ENCODE measurements around the gene CLDN1. TPM values are rescaled to one million over a fixed set of nuclear protein-coding genes. Genes with fewer than 3 reads are reported as not detected.

Gene CLDN1
- polyA plus RNA-seq, 1 donor from 2014 or later: 1.3 TPM

GRCh38 chr3:190305406-190305805 is 16.8 kb downstream of the CLDN1 start:
- no peaks in the 10 kb centered on the region for H3K27me3 ChIP-seq (ENCODE audit: insufficient read depth, low read depth, low read length)

GRCh38 chr3:190303884-190304283 is 18.4 kb downstream of the CLDN1 start:
- no peak overlapping the region for H3K4me2 ChIP-seq (ENCODE audit: low read length)
- no peaks in the 10 kb centered on the region for H4K20me1 ChIP-seq (ENCODE audit: insufficient read depth)
- no peaks in the 10 kb centered on the region for H3K9me3 ChIP-seq (ENCODE audit: low read length)
- H3K4me3 ChIP-seq (ENCODE audit: low read length): no peak overlapping the region
- H3K27ac ChIP-seq (ENCODE audit: low read length): no peak overlapping the region
- no peaks in the 10 kb centered on the region for H3K9me2 ChIP-seq (ENCODE audit: insufficient read depth, low read length)
- no peaks in the 10 kb centered on the region for H3K36me3 ChIP-seq (ENCODE audit: insufficient read depth, low read length)
- H3K9ac ChIP-seq (ENCODE audit: low read length): no peak overlapping the region
- H2AFZ ChIP-seq (ENCODE audit: low read depth, low read length): no peak overlapping the region
- no peaks in the 10 kb centered on the region for H3F3A ChIP-seq (ENCODE audit: insufficient read depth, low read length, poor library complexity, severe bottlenecking)
- no peaks in the 10 kb centered on the region for H3K79me2 ChIP-seq (replicated peaks; ENCODE audit: insufficient read depth, low read length)
- no peaks in the 10 kb centered on the region for H3K27me3 ChIP-seq (ENCODE audit: insufficient read depth, low read depth, low read length)
- TF ChIP-seq EP300 (conservative IDR thresholded peaks at IDR 0.05; ENCODE audit: poor library complexity, severe bottlenecking): no peak
- TF ChIP-seq POLR2AphosphoS5 (IDR thresholded peaks at IDR 0.05): no peak
- no peak for TF ChIP-seq CTCF (IDR thresholded peaks at IDR 0.05; ENCODE audit: poor library complexity, severe bottlenecking)
- TF ChIP-seq RAD21 (conservative IDR thresholded peaks at IDR 0.05): no peak
- TF ChIP-seq MXI1 (conservative IDR thresholded peaks at IDR 0.05; ENCODE audit: poor library complexity, severe bottlenecking): no peak
- TF ChIP-seq REST (IDR thresholded peaks at IDR 0.05; ENCODE audit: borderline replicate concordance): no peak
- TF ChIP-seq TAF1 (IDR thresholded peaks at IDR 0.05; ENCODE audit: low read depth): no peak

More at GRCh38 chr3:190305406-190305805, 16.8 kb downstream of the CLDN1 start:
- no peaks in the 10 kb centered on the region for H3K9me3 ChIP-seq (ENCODE audit: low read length)
- H2AFZ ChIP-seq (ENCODE audit: low read depth, low read length): no peak overlapping the region
- no peak for TF ChIP-seq RAD21 (conservative IDR thresholded peaks at IDR 0.05)
- no peak for TF ChIP-seq MXI1 (conservative IDR thresholded peaks at IDR 0.05; ENCODE audit: poor library complexity, severe bottlenecking)
- no peak for TF ChIP-seq POLR2AphosphoS5 (IDR thresholded peaks at IDR 0.05)
- TF ChIP-seq SMC3 (conservative IDR thresholded peaks at IDR 0.05; ENCODE audit: poor library complexity): no peak
- no peak for TF ChIP-seq EP300 (conservative IDR thresholded peaks at IDR 0.05; ENCODE audit: poor library complexity, severe bottlenecking)
- TF ChIP-seq REST (IDR thresholded peaks at IDR 0.05; ENCODE audit: borderline replicate concordance): no peak
- no peak for TF ChIP-seq EZH2 (IDR thresholded peaks at IDR 0.05; ENCODE audit: borderline replicate concordance, insufficient read depth, low read length, poor library complexity, severe bottlenecking)
- no peak for TF ChIP-seq TAF1 (IDR thresholded peaks at IDR 0.05; ENCODE audit: low read depth)
- TF ChIP-seq CTCF (IDR thresholded peaks at IDR 0.05; ENCODE audit: poor library complexity, severe bottlenecking): no peak
- no peaks in the 10 kb centered on the region for H3K9me2 ChIP-seq (ENCODE audit: insufficient read depth, low read length)
- no peak overlapping the region for H3K4me3 ChIP-seq (ENCODE audit: low read length)
- H3K79me2 ChIP-seq (replicated peaks; ENCODE audit: insufficient read depth, low read length): no peaks in the 10 kb centered on the region
- H3K4me2 ChIP-seq (ENCODE audit: low read length): no peak overlapping the region
- H3K9ac ChIP-seq (ENCODE audit: low read length): no peak overlapping the region
- no peaks in the 10 kb centered on the region for H3F3A ChIP-seq (ENCODE audit: insufficient read depth, low read length, poor library complexity, severe bottlenecking)
- no peaks in the 10 kb centered on the region for H3K36me3 ChIP-seq (ENCODE audit: insufficient read depth, low read length)
- no peak overlapping the region for H3K27ac ChIP-seq (ENCODE audit: low read length)
- no peaks in the 10 kb centered on the region for H4K20me1 ChIP-seq (ENCODE audit: insufficient read depth)
